GM18519 (cell line): ENCODE data around the gene RGS12.
"Not testable (repeated sequence)": the region's sequence is repeated elsewhere in the genome, so short reads cannot be mapped to it uniquely, and the experiment has no call there.

Experiments
- ATAC-seq: cut with Tn5 transposase; IDR thresholded peaks from one replicate; pipeline ENCODE4 v1.9.1; 2021; ENCODE audit warnings: mild to moderate bottlenecking, moderate library complexity; ENCODE audit not compliant: unreplicated experiment, low FRiP score

RGS12 gene

GRCh38 chr4:3295837-3296624 is 3.2 kb downstream of the RGS12 start:
- no peak for ATAC-seq

GRCh38 chr4:3296651-3297050 is 3.8 kb downstream of the RGS12 start:
- no peak for ATAC-seq

GRCh38 chr4:3297066-3297859 is 4.4 kb downstream of the RGS12 start:
- no peak for ATAC-seq

DNA sequence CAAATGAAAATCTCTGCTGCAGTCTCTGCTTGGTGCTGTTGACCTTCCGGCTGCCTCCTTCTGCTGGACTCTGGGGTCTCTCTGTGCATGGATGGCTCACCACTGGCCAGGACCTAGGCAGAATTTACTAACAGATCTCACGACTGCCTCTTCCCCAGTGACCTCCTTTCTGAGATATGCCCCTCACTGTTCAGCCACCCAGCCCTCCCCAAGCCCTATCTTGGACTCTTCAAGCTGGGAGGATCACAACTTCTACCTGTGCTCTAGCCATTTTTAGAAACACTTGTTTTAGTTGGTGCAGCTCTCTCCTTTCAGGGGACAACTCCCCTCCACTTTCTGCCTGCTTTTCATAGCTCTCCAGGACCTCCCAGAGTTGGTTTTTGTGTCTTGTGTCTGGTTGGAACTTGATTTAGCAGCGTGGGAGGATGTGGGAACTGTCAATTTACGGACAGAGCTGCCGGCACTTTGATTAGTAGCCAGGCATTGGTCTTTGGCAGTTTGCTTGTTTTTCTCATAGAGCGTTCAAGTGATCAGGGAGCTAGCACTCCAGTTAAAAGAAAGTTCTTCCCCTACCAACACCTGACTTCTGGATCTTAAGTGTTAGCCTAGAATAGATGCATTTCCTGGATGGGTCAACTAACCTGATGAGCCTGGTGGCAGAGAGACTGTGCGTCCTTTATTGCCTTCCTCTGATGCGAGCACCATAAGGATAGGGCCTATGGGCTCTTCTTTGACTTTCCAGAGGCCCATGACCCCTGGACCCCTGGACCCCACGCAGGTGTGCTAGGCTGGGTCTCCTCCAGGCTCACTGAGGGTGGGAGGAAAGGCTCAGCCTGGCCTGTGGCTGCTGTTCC is 6.5 kb downstream of the RGS12 start:
- ATAC-seq = no peak

- no peak for ATAC-seq
These were observed 7.3 kb downstream of the RGS12 start for GRCh38 chr4:3299976-3300671.

DNA sequence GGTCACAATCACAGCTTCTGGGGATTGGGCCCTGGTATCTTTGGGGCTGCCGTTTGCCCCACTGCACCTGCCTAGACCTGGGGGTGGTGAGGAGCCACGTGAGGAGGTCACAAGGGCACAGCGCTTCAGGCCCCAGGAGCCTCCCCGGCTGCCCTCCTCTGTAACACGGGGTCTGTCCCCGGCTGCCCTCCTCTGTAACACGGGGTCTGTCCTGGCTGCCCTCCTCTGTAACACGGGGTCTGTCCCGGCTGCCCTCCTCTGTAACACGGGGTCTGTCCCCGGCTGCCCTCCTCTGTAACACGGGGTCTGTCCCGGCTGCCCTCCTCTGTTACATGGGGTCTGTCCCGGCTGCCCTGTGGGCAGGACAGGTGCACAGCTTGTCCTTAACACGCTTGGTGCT is 8.1 kb downstream of the RGS12 start:
- ATAC-seq = not testable (repeated sequence)

DNA sequence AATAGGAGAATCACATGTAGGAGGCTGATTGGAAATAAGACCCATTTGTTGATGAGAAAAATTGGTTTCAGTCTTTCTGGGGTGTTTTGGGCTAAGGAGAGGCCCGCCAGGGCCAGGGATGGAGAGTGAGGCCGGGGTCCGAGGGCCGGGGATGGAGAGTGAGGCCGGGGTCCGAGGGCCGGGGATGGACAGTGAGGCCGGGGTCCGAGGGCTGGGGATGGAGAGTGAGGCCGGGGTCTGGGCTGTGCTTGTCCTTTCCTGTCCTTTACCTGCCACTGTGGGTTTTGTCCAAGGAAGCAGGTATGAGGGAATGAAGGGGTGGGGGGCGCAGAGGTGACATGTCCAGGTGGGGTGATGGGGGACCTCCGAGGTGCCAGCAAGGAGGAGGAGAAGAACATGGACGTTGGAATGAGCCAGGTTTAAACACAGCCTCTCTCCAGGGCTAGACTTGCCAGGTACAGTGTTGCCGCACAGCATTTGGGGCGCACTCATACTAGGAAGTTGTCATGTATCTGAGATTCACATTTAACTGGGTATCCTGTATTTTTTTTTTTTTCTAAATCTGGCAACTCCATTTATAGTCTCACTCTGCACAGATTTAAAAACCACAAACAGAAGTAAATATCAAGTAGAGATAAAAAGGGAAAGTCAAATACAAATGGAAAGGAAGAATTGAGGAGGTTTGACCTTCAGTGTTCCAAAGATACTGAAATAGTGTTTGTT is 8.8 kb downstream of the RGS12 start:
- ATAC-seq = no peak

GRCh38 chr4:3302173-3302785 is 9.5 kb downstream of the RGS12 start:
- ATAC-seq = no peak

GRCh38 chr4:3302786-3303564 is 10.2 kb downstream of the RGS12 start:
- ATAC-seq = no peak

- no peak for ATAC-seq
These were observed 10.7 kb downstream of the RGS12 start for GRCh38 chr4:3303565-3303824.

- ATAC-seq = no peak
These were observed 11.3 kb downstream of the RGS12 start for GRCh38 chr4:3303923-3304710.

- ATAC-seq = no peak
These were observed 12.2 kb downstream of the RGS12 start for GRCh38 chr4:3304831-3305609.

- no peak for ATAC-seq
These were observed 13.0 kb downstream of the RGS12 start for GRCh38 chr4:3305610-3306371.

DNA sequence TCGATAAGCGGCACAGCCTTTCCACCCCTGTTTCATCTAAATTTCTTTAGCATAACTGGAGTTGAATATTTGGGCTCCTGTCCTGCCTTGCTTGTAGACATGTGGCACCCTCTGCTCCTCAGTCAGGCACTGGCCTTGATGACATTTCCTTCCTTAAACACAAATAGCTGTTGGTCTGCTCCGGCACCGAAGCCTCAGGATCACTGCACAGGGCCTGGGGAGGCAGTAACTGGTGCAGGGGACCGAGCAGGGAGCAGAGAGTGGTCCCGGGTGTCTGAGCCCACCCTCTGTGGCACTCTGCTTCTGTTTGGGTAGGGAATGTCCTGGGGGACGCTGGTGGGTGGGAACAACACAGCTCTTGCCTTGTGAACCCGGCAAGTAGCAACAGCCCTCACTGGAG is 13.6 kb downstream of the RGS12 start:
- ATAC-seq = no peak

- no peak for ATAC-seq
These were observed 14.2 kb downstream of the RGS12 start for GRCh38 chr4:3307060-3307459.

DNA sequence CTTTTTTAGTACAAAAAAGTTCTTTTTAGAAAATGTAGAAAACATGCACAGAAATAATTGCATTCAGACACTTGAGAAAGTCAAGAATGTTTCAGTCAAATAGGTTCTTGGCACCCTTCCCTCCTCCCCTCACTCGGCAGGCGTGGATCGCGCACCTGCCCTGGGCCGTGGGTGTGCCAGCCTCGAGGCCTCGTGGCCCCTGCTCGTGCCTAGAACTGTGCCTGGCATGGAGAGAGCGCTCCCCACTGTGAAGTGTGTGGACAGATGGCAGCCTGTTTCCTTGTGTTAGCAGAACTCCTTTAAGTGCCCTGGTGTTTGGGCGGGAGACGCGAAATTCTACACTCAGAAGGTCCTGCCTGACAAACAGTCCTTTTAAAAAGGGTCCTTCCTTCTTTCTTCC is 14.7 kb downstream of the RGS12 start:
- no peak for ATAC-seq
